HG03103 (cell line): ENCODE results near the gene RHOA.
"Not testable (repeated sequence)": the region's sequence is repeated elsewhere in the genome, so short reads cannot be mapped to it uniquely, and the experiment has no call there.

Source experiments
- ATAC-seq: cut with Tn5 transposase; IDR thresholded peaks from one replicate; pipeline ENCODE4 v1.9.1; 2021; ENCODE audit warnings: low read depth; ENCODE audit not compliant: unreplicated experiment

RHOA gene

GRCh38 chr3:49371946-49372345, 39.8 kb downstream of the RHOA start:
- no peak for ATAC-seq

- no peak for ATAC-seq
Observed at GRCh38 chr3:49370585-49371290, 41.0 kb downstream of the RHOA start.

- ATAC-seq, result no peak
Observed at GRCh38 chr3:49362561-49362960, 49.2 kb downstream of the RHOA start.

GRCh38 chr3:49359623-49360022, 52.2 kb downstream of the RHOA start:
- no peak for ATAC-seq

- no peak for ATAC-seq
Observed at GRCh38 chr3:49358884-49359225, 52.9 kb downstream of the RHOA start.

- ATAC-seq, result peak; percentile 63
Observed at GRCh38 chr3:49358217-49358883, 53.4 kb downstream of the RHOA start, which contains the start of gene GPX1. GPX1 (minus strand) TSS chr3:49358353; CDS start chr3:49358278, 75 bp downstream.

- ATAC-seq, result peak; percentile 13
Observed at GRCh38 chr3:49357443-49358216, 54.1 kb downstream of the RHOA start.

GRCh38 chr3:49357095-49357442, 54.7 kb downstream of the RHOA start:
- ATAC-seq, result not testable (repeated sequence)

GRCh38 chr3:49352890-49353421, 58.8 kb downstream of the RHOA start:
- ATAC-seq, result no peak

GRCh38 chr3:49352281-49352680, 59.5 kb downstream of the RHOA start:
- ATAC-seq, result no peak

- no peak for ATAC-seq
Observed at GRCh38 chr3:49351521-49352011, 60.2 kb downstream of the RHOA start.

- no peak for ATAC-seq
Observed at GRCh38 chr3:49349348-49350114, 62.2 kb downstream of the RHOA start.

- ATAC-seq, result not testable (repeated sequence)
Observed at GRCh38 chr3:49348361-49348760, 63.4 kb downstream of the RHOA start.

GRCh38 chr3:49346797-49347251, 65.0 kb downstream of the RHOA start:
- no peak for ATAC-seq

GRCh38 chr3:49343163-49343562, 68.6 kb downstream of the RHOA start:
- no peak for ATAC-seq

GRCh38 chr3:49341996-49342395, 69.8 kb downstream of the RHOA start:
- ATAC-seq, result no peak

GRCh38 chr3:49339941-49340800, 71.6 kb downstream of the RHOA start, which contains the start of gene USP4:
USP4 (minus strand) TSS chr3:49340053; CDS start chr3:49340024, 29 bp downstream.
- peak; percentile 76 for ATAC-seq

- ATAC-seq, result peak; percentile 4
Observed at GRCh38 chr3:49339581-49339940, 72.2 kb downstream of the RHOA start.

GRCh38 chr3:49333916-49334633, 77.7 kb downstream of the RHOA start:
- ATAC-seq, result no peak
